Activated T-helper 17 cell treated with anti-CD3 and anti-CD28 coated beads, Interleukin-2, amount 50 U/mL, for 72 hours (primary cell): ENCODE data around the gene CASZ1. TPM values are rescaled to one million over a fixed set of nuclear protein-coding genes. Genes with fewer than 3 reads are reported as not detected.
A peak's percentile ranks its signal among the peaks of the same experiment; 100 is the strongest.

Experiments
- ATAC-seq: fragments of 150-1000 bp; cut with Tn5 transposase; replicated peaks from 2 replicates; pipeline ENCODE4 v1.10.0; 2021; ENCODE audit warnings: mild to moderate bottlenecking, moderate library complexity
- H3K27ac Mint-ChIP-seq: one replicate; pipeline ENCODE4 v1.8.0; 2022; ENCODE audit warnings: mixed read lengths
- H3K27me3 Mint-ChIP-seq: one replicate; pipeline ENCODE4 v1.8.0; 2022; ENCODE audit warnings: mixed read lengths
- H3K36me3 Mint-ChIP-seq: one replicate; pipeline ENCODE4 v1.8.0; 2022; ENCODE audit warnings: low read depth, mild to moderate bottlenecking, mixed read lengths
- H3K4me1 Mint-ChIP-seq: one replicate; pipeline ENCODE4 v1.8.0; 2022; ENCODE audit warnings: mixed read lengths
- H3K4me3 Mint-ChIP-seq: one replicate; pipeline ENCODE4 v1.8.0; 2022; ENCODE audit warnings: mild to moderate bottlenecking, mixed read lengths
- H3K9me3 Mint-ChIP-seq: one replicate; pipeline ENCODE4 v1.8.0; 2022; ENCODE audit warnings: mixed read lengths
- total RNA-seq, 2 donors: library from RNA; stranded (reverse); gene quantifications; one replicate each; pipeline ENCODE4 v1.2.3, GENCODE V29; 2022

Gene CASZ1
- total RNA-seq, result 1 to 10 TPM; 2.6 to 4.3 TPM

- Mint-ChIP-seq H3K27ac (no peak within 1 kb of the TSS), H3K4me1 (no peaks in the 10 kb centered on the region), H3K36me3 (no peaks in the 10 kb centered on the region), H3K27me3 (peaks cover 50% of the 10 kb centered on the region), H3K9me3 (no peaks in the 10 kb centered on the region), H3K4me3 (peak within 1 kb of the TSS; percentile 18)
- no peak for ATAC-seq
Observed at GRCh38 chr1:10796029-10796944, at the start of gene CASZ1. Gene CASZ1, minus strand, starts transcription at chr1:10796646. Its CDS starts 102,757 bp downstream, at chr1:10693889.

GRCh38 chr1:10843697-10844096 lies 47.3 kb upstream of the CASZ1 start:
- H3K9me3 Mint-ChIP-seq, result peaks cover 3% of the 10 kb centered on the region
- H3K36me3 Mint-ChIP-seq, result no peaks in the 10 kb centered on the region
- no peak overlapping the region for H3K27ac Mint-ChIP-seq
- no peak overlapping the region for H3K4me3 Mint-ChIP-seq
- H3K4me1 Mint-ChIP-seq, result no peaks in the 10 kb centered on the region
- ATAC-seq, result no peak
- peaks cover 22% of the 10 kb centered on the region for H3K27me3 Mint-ChIP-seq

GRCh38 chr1:10841118-10841517 lies 44.7 kb upstream of the CASZ1 start:
- H3K4me3 Mint-ChIP-seq, result no peak overlapping the region
- no peak for ATAC-seq
- H3K9me3 Mint-ChIP-seq, result peaks cover 3% of the 10 kb centered on the region
- peaks cover 33% of the 10 kb centered on the region for H3K27me3 Mint-ChIP-seq
- no peak overlapping the region for H3K27ac Mint-ChIP-seq
- H3K4me1 Mint-ChIP-seq, result no peaks in the 10 kb centered on the region
- H3K36me3 Mint-ChIP-seq, result no peaks in the 10 kb centered on the region

GRCh38 chr1:10839188-10839770 lies 42.8 kb upstream of the CASZ1 start:
- no peaks in the 10 kb centered on the region for H3K4me1 Mint-ChIP-seq
- no peak for ATAC-seq
- H3K4me3 Mint-ChIP-seq, result no peak overlapping the region

GRCh38 chr1:10838541-10838940 lies 42.1 kb upstream of the CASZ1 start:
- Mint-ChIP-seq H3K4me3 (no peak overlapping the region), H3K36me3 (no peaks in the 10 kb centered on the region), H3K27me3 (peaks cover 21% of the 10 kb centered on the region), H3K4me1 (no peaks in the 10 kb centered on the region), H3K27ac (no peak overlapping the region), H3K9me3 (no peaks in the 10 kb centered on the region)
- ATAC-seq, result no peak

More at GRCh38 chr1:10839188-10839770, 42.8 kb upstream of the CASZ1 start:
- Mint-ChIP-seq H3K27me3 (peaks cover 29% of the 10 kb centered on the region), H3K9me3 (peaks cover 3% of the 10 kb centered on the region), H3K27ac (no peak overlapping the region), H3K36me3 (no peaks in the 10 kb centered on the region)

- Mint-ChIP-seq H3K27me3 (peaks cover 16% of the 10 kb centered on the region), H3K4me1 (no peaks in the 10 kb centered on the region), H3K36me3 (no peaks in the 10 kb centered on the region), H3K27ac (no peak overlapping the region), H3K9me3 (no peaks in the 10 kb centered on the region), H3K4me3 (no peak overlapping the region)
- ATAC-seq, result no peak
Observed at GRCh38 chr1:10836726-10837125, 40.3 kb upstream of the CASZ1 start.

- Mint-ChIP-seq H3K4me1 (no peaks in the 10 kb centered on the region), H3K27me3 (peaks cover 16% of the 10 kb centered on the region), H3K36me3 (no peaks in the 10 kb centered on the region), H3K9me3 (no peaks in the 10 kb centered on the region), H3K4me3 (no peak overlapping the region), H3K27ac (no peak overlapping the region)
- no peak for ATAC-seq
Observed at GRCh38 chr1:10835822-10836421, 39.5 kb upstream of the CASZ1 start.

DNA sequence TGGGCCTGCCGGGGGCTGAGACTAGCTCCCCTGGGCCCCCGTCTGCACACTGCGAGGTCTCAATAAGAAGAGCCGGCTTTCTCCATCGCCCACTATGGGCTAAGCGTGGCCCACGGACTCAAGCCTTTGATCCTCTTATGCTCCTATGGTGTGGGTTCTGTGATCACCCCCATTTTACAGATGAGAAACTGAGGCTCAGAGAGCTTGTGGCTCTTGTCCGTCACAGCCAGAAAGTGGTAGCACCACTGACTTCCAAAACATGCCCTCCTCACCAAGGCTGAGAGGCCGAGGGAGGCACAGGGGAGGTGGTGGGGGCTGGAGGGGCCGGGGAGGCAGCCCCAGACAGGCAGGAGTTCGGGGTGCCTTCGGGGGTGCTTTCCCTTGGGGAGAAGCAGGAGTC lies 39.0 kb upstream of the CASZ1 start:
- Mint-ChIP-seq H3K36me3 (no peaks in the 10 kb centered on the region), H3K4me1 (peaks cover 4% of the 10 kb centered on the region), H3K9me3 (no peaks in the 10 kb centered on the region), H3K27me3 (peaks cover 16% of the 10 kb centered on the region), H3K4me3 (no peak overlapping the region), H3K27ac (no peak overlapping the region)
- ATAC-seq, result no peak

- H3K27ac Mint-ChIP-seq, result no peak overlapping the region
- peaks cover 4% of the 10 kb centered on the region for H3K4me1 Mint-ChIP-seq
- H3K4me3 Mint-ChIP-seq, result no peak overlapping the region
- H3K27me3 Mint-ChIP-seq, result peaks cover 16% of the 10 kb centered on the region
- no peaks in the 10 kb centered on the region for H3K9me3 Mint-ChIP-seq
- no peak for ATAC-seq
- no peaks in the 10 kb centered on the region for H3K36me3 Mint-ChIP-seq
Observed at GRCh38 chr1:10834770-10835412, 38.4 kb upstream of the CASZ1 start.

DNA sequence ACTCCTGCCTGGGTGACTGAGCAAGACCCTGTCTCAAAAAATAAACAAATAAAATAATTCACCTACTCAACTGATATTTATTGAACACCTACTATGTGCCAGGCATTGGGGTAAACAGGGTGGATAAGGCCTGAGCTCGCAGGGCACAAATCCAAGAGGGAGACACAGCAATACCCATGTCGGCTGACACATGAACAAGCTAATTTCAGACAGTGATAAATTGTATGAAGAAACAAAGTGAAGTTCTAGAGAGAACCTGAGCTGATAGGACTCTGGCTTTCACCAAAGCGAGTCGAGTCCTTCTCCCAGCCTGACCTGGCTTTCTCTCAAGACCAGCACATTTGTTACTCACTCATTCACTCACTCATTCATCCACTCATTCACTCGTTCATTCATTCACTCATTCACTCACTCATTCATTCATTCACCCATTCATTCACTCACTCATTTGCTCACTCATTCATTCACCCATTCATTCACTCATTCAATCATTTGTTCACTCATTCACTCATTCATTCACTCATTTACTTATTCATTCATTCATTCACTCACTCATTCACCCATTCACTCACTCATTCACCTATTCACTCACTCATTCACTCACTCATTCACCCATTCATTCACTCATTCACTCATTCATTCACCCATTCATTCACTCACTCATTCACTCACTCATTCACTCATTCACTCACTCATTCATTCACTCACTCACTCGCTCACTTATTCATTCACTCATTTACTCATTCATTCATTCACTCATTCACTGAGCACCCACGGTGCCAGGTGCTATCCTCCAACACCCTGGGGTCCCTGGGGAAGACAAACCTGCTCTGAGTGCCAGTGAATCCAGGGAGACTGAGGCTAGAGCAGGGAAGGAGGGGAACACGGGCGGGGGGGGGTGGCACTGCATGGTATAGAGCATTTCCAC lies 37.4 kb upstream of the CASZ1 start:
- no peak for ATAC-seq

DNA sequence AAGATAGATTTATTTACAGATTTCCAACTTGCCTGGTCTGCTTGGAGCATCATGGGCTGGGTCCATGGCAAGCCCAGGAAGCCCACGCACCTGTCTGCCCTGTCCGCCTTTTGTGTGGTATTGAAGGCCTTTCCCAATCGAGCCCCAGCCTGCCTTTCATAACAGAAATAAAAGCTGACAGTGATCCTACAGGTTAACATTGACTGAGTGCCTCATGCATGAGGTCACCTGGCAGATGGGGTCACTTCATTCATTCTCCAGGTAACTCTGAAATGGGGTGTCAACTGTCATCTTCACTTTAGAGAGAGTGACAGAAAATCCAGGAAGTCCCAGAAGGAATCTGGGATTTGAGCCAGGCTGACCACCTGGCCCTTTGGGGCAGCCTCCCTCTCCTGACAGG lies 36.3 kb upstream of the CASZ1 start:
- Mint-ChIP-seq H3K9me3 (no peaks in the 10 kb centered on the region), H3K27ac (no peak overlapping the region), H3K27me3 (peaks cover 9% of the 10 kb centered on the region), H3K4me1 (peaks cover 4% of the 10 kb centered on the region), H3K36me3 (no peaks in the 10 kb centered on the region), H3K4me3 (no peak overlapping the region)
- ATAC-seq, result no peak

More for the DNA sequence above, 37.4 kb upstream of the CASZ1 start:
- Mint-ChIP-seq H3K4me1 (peaks cover 4% of the 10 kb centered on the region), H3K27ac (no peak overlapping the region), H3K4me3 (no peak overlapping the region), H3K9me3 (no peaks in the 10 kb centered on the region), H3K27me3 (peaks cover 13% of the 10 kb centered on the region), H3K36me3 (no peaks in the 10 kb centered on the region)

GRCh38 chr1:10830961-10831668 lies 34.7 kb upstream of the CASZ1 start:
- Mint-ChIP-seq H3K9me3 (no peaks in the 10 kb centered on the region), H3K27ac (no peak overlapping the region), H3K36me3 (no peaks in the 10 kb centered on the region), H3K27me3 (peaks cover 9% of the 10 kb centered on the region), H3K4me3 (no peak overlapping the region), H3K4me1 (peaks cover 4% of the 10 kb centered on the region)
- ATAC-seq, result peak; percentile 59

- Mint-ChIP-seq H3K36me3 (no peaks in the 10 kb centered on the region), H3K27ac (no peak overlapping the region)
Observed at GRCh38 chr1:10829965-10830515, 33.6 kb upstream of the CASZ1 start.

More at GRCh38 chr1:10829965-10830515, 33.6 kb upstream of the CASZ1 start:
- Mint-ChIP-seq H3K4me3 (no peak overlapping the region), H3K27me3 (peaks cover 9% of the 10 kb centered on the region), H3K9me3 (no peaks in the 10 kb centered on the region), H3K4me1 (peaks cover 4% of the 10 kb centered on the region)
- no peak for ATAC-seq
